Uterus (tissue), 2 donors: ENCODE results near the gene NUMB.

Experiments
- CTCF ChIP-seq, 4 experiments: fragments of 200-600 bp in 2 of 4; fragments of 450-650 bp in 2 of 4; sonication (generic) in 2 of 4; IDR thresholded peaks; one replicate each; pipeline ENCODE4 v1.5.1; 2016 to 2019; ENCODE audit warnings: antibody characterized with exemption in 4 of 4, mild to moderate bottlenecking in 2 of 4, moderate library complexity in 1 of 4
- POLR2A ChIP-seq, 2 donors: fragments of 450-650 bp; IDR thresholded peaks; one replicate each; pipeline ENCODE4 v1.6.1; 2016; ENCODE audit warnings: antibody characterized with exemption in 2 of 2, mild to moderate bottlenecking in 1 of 2, moderate library complexity in 1 of 2

GRCh38 chr14:73376585-73376984 lies 81.8 kb downstream of the NUMB start:
- no peak for TF ChIP-seq POLR2A (IDR thresholded peaks at IDR 0.05)
- TF ChIP-seq CTCF (IDR thresholded peaks at IDR 0.05) = no peak
